Femur (tissue), 1 donor: ENCODE measurements around the gene LRFN3.
"Not testable (repeated sequence)": the region's sequence is repeated elsewhere in the genome, so short reads cannot be mapped to it uniquely, and the experiment has no call there.

Experiments used
- DNase-seq: peaks from one replicate; pipeline ENCODE4 v3.0.0-alpha.2; 2017

LRFN3 gene

DNA sequence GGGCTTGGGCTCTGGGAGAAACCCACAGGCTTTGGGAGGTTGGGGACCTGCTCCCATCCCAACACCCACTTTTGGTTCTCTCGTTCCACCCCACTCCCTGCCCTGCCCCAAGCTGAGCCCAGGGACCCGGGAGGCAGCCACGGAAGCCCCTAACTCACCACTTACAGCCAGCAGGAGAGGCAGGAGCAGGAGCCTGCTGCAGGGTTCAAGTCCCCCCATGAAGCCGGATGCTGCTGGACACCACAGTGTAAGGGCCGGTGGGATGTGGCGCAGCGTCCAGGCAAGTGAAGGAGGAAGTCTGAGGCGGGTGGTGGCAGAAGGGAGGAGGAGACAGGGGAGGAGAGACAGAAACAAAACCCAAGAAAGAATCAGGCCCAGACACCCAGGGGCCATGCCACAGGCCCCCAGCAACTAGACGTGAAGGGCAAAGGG, 28.1 kb upstream of the LRFN3 start, which contains the start of gene TYROBP:
Gene TYROBP (minus strand): TSS at position 286 of the 432 bp plus-strand sequence. CDS start 67 bp downstream, at position 219.
- no peak for DNase-seq

DNA sequence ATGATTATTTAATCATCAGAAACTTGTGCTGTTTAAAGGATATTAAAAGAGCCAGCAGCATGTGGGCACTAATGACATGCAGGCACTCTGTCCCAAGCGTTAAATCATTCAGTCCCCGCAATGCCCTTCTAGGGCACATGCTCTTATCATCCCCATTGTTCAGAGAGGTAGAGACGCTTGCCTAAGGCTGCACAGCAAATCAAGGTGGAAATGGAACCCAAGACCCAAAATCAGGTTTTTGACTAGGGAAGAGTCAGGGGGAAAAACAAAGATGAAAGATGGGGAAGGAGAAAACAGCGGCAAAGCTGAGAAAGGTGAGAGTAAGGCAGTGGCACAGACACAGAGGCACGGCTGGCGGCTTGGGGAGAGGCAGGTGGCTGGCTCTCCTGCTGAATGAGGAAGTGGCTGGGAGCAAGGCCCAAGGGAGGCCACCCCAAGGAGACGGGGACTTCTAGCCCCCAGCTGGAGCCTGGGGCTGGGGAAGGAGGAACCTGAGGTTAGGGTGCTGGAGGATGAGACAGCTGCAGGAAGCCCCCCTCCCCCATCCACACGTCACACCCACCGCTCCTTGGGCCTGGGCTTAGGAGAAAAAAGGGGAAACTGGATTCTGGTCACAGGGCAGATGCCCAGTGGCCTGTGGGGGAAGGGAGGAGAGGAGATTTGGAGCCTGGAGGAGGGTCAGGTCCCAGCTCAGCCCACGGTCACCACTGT, 27.0 kb upstream of the LRFN3 start:
- DNase-seq, result peak; percentile 86

DNA sequence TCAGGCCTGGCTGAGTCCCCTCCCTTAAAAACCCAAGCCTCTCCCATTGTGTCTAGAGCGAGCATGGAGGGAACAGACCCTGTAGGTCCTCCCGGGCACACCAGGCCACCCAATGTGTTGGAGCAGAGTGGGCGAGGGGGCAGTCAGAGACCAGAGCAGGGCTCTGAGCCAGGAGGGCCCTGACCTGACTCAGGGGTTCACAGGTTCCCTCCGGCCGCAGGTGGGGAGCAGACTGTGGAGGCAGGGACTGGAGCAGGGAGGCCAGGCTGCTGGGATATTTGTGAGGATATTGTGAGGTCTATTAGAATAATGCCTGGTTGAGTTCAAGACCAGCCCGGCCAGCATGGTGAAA, 26.5 kb upstream of the LRFN3 start:
- DNase-seq, result no peak

DNA sequence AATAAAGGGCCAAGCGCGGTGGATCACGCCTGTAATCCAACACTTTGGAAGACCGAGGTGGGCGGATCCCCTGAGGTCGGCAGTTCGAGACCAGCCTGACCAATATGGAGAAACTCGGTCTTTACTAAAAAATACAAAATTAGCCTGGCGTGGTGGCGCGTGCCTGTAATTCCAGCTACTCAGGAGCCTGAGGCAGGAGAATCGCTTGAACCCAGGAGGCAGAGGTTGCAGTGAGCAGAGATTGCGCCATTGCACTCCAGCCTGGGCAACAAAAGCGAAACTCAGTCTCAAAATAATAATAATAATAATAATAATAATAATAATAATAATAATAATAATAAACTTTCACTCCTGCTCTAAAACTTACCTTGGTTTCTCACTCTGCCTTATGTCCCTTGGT, 25.8 kb upstream of the LRFN3 start:
- DNase-seq, result not testable (repeated sequence)

DNA sequence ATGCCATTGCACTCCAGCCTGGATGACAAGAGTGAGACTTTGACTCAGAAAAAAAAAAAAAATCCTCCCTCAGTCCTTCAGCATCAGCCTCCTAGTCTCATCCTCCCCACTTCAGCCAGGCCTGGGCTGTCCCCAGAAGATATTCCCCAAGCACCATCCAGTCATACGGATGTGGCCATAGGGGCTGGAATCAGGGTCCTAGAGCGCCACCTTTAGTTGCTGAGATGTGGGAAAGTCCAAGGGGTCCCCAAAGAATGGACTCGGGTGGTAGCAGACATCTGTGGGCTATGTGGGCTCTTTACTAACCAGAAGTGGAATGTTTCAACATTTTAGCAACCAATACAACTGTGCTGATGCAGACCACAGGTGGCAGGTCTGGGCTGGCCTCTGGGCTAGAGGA, 25.0 kb upstream of the LRFN3 start:
- no peak for DNase-seq

DNA sequence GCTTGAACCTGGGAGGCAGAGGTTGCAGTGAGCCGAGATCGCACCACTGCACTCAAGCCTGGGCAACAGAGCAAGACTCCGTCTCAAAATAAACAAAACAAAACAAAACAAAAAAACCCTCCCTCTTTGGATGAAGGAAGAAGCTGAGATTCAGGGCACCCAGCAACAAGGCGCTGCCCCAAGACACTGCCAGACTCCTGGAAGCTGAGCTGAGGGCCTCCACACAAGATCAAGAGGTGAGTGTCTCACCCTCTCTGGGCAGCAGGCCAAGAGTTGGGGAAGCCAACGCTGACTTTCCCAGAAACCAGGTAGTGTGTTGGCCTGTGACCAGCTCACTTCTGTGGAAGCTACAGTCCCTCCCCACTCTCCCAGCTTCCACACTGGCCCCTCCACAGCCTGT, 24.4 kb upstream of the LRFN3 start:
- no peak for DNase-seq

DNA sequence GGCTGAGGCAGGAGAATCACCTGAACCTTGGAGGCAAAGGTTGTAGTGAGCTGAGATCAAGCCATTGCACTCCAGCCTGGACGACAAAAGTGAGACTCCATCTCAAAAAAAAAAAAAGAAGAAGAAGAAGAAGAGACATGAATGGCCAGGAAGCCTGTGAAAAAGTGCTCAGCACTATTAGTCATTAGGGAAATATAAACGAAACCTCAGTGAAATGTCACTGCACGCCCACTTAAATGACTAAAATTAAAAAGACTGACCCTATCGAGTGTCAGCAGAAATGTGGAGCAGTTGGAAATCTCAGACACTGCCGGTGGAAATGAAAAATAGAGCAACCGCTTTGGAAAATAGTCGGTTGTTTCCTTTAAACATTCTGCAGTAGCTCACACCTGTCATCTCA, 22.6 kb upstream of the LRFN3 start:
- DNase-seq, result no peak

DNA sequence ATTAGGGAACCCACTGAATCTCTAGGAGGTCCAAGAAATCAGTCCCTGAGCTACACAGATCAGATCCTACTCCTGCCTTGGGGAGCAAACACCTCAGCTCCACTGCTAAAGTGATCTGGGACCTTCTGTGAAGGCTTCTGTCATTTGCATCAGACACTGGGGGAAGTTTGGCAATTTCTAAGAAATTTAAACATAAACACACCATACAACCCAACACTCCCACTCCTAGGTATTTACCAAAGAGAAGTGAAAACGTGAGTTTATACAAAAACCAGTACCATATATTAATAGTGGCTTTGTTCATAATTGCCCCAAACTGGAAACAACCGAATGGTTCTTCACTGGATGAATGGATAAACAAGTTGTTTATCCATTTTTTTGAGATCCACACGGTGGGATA, 20.7 kb upstream of the LRFN3 start:
- no peak for DNase-seq

DNA sequence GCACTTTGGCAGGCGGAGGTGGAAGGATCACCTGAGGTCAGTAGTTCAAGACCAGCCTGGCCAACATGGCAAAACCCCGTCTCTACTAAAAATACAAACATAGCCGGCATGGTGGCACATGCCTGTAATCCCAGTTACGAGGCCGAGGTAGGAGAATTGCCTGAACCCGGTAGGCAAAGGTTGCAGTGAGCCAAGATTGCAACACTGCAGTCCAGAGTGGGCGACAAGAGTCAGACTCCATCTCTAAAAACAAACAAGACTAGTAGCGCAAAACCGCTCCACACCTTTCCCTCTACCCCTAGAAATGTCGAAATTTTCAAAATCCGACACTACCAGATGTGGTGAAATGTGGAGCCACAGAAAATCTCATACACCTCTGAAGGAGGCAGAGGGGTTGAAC, 16.9 kb upstream of the LRFN3 start:
- DNase-seq, result no peak

DNA sequence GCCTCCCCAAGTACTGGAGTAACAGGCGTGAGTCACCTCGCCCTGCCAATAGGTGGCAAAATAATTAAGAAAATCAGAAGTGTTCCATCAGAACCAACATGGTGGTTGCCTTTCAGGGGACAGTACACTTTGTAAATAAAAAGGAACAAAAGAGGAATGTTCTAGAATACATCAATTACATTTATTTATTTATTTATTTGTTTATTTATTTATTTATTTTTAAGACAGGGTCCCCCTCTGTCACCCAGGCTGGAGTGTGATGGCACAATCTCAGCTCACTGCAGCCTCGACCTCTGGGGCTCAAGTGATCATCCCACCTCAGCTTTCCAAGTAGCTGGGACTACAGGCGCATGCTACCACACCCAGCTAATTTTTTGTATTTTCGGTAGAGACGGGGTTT, 15.2 kb upstream of the LRFN3 start:
- DNase-seq, result no peak

DNA sequence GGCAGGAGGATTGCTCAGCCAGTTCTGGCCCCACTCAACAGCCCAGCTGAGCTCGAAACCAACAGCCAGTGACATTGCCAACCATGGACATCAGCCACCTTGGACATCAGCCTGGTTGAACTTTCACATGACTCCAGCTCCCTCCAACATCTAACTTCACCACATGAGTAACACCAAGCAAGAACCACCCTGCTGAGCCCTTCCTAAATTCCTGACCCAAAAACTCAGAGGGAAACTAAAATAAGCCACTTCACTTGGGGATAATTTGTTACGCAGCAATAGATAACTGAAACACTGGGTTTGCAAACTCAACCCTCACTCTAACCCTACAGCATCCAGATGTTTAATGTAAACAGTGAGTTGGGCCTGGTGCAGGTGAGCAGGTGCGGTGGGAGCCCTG, 10.7 kb upstream of the LRFN3 start:
- no peak for DNase-seq

DNA sequence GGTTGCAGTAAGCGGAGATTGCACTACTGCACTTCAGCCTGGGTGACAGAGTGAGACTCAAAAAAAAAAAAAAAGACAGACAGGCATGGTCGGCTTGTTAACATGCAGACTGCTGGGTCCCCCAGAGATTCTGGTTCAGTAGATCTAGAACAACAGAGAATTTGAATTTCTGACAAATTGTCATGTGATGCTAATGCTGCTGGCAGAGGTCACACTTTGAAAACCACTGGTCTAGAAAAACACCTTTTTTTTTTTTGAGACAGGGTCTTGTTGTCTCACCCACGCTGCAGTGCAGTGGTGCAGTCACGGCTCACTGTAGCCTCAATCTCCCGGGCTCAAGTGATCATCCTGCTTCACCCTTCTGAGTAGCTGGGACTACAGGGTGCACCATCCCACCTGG, 7.7 kb upstream of the LRFN3 start:
- no peak for DNase-seq

DNA sequence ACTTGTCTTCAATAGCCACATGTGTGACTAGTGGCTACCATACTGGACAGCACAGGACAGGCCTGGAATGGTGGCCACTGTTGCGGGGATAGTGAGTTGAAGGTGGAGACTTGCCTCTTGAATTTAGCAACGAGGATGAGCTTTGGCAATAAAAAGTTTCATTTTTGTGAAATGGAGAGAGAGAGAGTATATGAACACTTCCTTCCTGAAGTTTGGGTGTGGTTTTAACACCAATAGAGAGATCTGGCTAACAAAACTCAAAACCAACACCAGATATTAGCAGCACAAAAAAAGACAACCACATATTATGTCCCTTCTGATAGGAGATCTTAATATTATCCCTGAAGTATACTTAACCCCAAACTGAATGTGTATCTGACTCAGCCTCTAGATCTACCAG, 6.3 kb upstream of the LRFN3 start:
- no peak for DNase-seq

DNA sequence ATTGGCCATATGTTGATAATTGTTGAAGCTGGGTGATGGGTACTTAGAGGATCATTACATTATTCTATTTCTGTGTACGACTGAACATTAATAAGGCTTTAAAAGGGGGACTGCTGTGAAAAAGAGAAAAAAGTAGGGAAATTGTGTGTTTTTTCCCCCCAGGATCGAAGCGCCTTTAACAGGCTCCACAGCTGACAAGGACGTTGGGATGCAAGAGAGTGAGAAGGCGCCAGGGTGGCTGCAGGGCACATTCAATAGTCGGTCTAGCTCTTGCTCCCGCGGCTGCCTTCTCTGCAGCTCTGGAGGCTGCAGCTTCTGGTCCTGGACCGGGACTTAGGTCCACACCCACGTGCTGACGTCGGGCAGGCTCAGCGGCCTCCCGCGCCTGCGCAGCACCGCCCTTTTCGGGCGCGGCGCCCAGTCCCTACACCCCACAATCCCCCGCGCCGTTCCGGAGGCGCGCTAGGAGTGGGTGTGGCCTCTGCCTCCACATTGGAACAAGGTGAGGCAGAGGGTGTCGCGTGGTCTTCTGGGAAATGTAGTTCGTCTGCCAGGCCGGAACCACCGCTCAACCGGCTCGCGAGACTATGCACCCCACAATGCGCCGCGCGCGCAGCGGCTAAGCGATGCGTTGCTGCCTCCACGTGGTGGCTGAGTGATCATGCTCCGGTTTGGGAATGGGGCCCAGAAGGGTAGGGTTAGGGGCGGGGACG, 4.9 kb upstream of the LRFN3 start:
- peak; percentile 100 for DNase-seq

DNA sequence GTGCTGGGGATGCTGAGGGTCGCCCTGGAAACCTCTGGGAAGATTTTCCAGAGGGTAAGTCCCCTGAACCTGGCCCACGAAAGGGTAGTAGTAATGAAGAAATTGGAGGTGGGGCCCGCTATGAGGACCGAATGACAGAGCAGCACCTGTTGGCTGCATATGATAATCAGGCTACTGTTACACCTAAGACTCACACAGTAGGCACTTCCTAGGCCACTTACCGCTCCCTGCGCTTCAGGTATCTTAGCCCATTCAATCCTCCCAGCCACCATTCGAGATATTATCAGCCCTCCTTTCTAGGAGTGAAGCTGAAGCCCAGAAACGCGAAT, 4.3 kb upstream of the LRFN3 start:
- DNase-seq, result no peak

DNA sequence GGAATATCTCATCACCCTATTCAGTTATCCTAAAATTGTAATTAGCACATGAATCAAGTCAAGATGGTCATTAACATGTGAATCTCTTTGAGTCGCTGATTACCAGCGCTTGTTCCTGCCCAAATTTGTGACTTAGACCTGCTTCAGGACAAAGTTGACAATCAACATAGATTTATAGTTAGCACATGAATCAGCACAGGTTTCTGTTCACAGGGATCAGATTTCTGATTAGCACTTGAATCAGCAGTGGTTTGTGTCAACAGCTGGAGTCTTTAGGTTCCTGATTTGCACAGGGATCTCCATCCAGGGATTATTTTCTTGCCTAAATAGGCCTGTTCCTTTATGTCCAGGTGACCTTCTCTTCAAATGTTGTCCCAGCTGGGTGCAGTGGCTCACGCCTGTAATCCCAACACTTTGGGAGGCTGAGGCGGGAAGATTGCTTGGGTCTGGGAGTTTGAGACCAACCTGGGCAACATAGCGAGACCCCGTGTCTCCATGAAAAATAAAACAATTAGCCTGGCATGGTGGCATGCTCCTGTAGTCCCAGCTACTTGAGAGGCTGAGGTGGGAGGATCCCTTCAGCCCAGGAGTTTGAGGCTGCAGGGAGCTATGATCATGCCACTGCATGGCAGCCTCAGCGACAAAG, 3.8 kb upstream of the LRFN3 start:
- no peak for DNase-seq

DNA sequence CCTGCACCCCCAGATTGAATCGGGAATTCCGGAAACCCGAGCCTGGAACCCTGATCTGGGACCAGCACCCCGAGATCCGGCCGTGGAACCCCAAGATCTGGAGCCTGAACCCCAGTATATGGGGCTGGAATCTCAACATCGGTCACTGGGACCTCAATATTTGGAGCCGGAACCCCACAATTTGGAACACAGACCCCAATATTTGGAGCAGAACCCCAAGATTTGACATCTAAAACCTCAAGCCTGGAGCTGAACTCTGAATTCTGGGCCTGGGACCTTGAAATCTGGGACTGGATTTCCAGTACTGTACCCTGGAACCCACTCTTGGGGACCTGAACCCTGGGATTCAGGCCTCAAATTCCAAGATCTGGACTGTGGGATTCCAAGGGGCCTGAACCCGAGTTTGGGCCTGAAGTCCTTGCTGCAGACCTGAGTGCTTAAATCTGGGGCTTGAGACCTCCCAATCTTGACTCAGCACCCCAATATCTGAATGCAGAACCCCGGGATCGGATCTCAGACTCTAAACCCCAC, 629 bp downstream of the LRFN3 start:
- DNase-seq, result no peak

DNA sequence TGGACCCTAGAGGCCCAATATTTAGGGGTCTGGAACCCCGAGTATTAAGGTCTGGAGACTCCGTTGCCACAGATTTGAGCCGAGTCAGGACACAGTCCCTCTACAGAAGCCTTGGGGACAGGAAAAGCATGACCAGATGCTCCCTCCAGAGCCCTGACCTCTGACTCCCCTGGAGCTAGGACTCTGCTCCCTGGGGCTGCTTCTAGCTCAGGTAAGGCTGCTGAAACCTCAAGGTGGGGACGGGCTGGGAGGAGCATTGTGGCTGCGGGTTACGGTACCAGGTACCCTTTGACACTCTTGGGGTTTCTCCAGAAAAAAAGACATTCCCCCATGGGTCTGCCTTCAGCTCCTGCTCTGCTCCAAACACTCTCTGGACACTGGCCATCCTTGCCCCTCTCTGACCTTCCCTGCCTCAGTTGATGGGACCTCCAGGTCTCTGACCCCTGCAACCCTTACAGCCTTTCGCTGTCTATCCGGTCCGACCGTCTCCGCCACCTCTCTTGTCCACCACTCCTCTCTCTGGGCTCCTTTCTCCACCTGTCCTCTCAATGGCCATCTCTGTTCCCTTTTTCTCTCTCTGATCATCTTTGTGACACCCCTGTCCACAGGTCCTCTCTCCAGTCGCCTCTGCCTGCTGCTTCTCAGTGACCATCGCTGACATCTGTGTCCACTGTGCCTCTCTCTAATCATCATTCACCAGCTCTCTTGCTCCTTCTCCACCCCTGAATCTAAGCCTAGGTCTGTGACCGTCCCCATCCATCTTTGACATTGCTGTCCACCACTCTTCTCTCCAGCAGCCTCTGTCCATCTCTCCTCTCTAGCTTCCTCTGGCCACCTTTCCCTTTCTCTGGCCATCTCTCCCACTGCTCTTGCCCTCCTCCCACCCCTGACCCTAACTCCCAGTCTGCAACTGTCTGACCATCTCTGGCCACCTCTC, 1.4 kb downstream of the LRFN3 start:
- no peak for DNase-seq

DNA sequence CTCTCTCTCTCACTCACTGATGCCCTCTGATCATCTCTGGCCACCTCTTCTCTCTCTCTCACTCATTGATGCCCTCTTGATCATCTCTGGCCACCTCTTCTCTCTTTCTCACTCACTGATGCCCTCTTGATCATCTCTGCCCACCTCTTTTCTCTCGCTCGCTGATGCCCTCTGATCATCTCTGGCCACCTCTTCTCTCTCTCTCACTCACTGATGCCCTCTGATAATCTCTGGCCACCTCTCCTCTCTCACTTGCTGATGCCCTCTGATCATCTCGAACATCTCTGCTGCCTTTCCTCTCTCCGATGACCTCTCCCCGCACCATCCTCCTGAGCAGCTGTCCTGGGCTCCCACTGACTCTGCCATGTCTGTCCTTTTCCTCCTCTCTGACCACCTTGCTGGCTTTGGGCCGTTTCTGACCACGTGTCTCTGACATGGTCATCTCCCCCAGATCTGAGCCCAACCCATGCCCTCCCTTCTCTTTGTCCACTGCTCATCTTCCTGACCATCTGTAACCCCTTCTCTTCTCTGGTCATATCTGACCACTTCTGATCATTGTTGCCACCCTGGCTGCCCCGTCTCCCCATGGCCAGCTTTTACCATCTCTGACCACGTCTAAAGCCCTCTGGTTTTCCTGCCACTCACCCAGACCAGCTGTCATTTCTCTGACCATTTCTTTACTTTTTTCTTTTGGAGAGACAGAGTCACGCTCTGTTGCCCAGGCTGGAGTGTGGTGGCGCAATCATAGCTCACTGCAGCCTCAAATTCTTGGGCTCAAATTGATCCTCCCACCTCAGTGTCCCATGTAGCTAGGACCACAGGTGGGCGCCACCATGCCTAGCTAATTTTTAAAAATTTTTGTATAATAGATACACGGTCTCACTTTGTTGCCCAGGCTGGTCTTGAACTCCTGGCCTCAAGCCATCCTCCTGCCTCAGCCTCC, 2.4 kb downstream of the LRFN3 start:
- DNase-seq, result no peak

DNA sequence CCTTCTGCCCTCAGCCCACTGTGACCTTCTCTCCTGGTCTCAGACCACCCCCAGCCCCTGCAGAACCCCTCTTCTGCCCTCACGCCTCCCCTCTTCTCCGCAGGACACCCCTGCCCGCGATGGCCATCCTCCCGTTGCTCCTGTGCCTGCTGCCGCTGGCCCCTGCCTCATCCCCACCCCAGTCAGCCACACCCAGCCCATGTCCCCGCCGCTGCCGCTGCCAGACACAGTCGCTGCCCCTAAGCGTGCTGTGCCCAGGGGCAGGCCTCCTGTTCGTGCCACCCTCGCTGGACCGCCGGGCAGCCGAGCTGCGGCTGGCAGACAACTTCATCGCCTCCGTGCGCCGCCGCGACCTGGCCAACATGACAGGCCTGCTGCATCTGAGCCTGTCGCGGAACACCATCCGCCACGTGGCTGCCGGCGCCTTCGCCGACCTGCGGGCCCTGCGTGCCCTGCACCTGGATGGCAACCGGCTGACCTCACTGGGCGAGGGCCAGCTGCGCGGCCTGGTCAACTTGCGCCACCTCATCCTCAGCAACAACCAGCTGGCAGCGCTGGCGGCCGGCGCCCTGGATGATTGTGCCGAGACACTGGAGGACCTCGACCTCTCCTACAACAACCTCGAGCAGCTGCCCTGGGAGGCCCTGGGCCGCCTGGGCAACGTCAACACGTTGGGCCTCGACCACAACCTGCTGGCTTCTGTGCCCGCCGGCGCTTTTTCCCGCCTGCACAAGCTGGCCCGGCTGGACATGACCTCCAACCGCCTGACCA, 3.3 kb downstream of the LRFN3 start:
- DNase-seq, result no peak
